ENCODE results near the gene SCN7A.
A peak's percentile ranks its signal among the peaks of the same experiment; 100 is the strongest.
"Not testable (repeated sequence)": the region's sequence is repeated elsewhere in the genome, so short reads cannot be mapped to it uniquely, and the experiment has no call there.

Gene SCN7A

GRCh38 chr2:166451468-166451867, 42.6 kb downstream of the SCN7A start:
- DNase-seq: no peak

DNA sequence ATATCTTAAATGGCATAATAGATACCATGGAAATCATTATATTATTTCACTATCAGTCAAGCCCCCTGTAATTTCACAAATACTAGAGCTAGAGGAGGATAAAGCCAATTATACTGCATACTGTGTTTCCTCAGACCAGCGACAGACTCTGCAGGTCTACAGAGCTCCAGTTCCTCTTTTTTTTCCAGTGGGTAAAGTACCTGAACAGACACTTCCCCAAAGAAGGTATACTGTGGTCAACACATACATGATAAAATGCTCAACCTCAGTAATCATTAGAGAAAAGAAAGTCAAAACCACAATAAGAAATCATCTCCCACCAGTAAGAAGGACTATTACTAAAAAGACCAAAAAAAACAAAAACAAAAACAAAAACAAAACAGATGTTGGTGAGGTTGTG, 44.6 kb downstream of the SCN7A start:
- DNase-seq: no peak

GRCh38 chr2:166448106-166448505, 45.9 kb downstream of the SCN7A start:
- DNase-seq: no peak

- no peak for DNase-seq
Measured at GRCh38 chr2:166444306-166444705, 49.7 kb downstream of the SCN7A start.

- no peak for DNase-seq
Measured at GRCh38 chr2:166440313-166440712, 53.7 kb downstream of the SCN7A start.

DNA sequence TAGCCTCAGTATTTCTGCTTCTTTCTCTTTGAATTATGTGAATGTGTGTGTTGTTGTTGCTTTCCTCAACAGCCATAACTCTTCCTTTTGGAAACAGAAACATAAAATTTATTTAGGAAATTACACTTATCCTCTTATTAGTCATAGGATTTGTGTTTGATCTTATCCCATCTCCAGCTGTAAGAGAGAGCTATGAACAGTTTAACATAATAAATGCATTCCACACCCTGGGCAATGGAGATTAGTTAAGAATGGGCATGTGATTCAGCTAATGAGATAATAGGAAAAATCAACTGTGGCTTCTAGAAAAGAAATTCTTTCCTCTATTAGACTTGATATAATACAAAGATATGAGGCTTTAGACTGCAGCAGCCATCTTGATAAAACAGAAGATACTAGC, 55.0 kb downstream of the SCN7A start:
- no peak for DNase-seq

- no peak for DNase-seq
Measured at GRCh38 chr2:166436976-166437375, 57.1 kb downstream of the SCN7A start.

GRCh38 chr2:166436189-166436588, 57.9 kb downstream of the SCN7A start:
- no peak for DNase-seq

- no peak for DNase-seq
Measured at GRCh38 chr2:166434491-166434890, 59.6 kb downstream of the SCN7A start.

- DNase-seq: no peak
Measured at GRCh38 chr2:166433457-166433856, 60.6 kb downstream of the SCN7A start.

DNA sequence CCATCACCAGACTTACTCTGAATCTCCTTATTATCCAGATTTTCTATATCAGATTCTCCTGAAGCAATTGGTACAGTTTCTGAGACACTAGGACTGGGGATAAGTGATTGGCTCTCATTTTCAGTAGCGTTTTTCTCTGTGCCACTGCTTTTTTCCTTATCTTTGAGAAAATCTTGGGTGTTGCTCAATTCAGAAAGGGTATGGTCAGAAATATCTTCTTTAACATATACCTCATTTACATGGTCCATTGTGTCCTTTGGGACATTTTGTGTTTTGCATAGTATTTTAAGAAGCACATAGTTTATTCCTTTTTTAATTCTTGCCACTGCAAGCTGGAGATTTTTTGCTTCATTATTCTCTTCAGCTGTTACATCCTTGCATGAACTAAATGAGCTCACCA, 61.7 kb downstream of the SCN7A start:
- no peak for DNase-seq

DNA sequence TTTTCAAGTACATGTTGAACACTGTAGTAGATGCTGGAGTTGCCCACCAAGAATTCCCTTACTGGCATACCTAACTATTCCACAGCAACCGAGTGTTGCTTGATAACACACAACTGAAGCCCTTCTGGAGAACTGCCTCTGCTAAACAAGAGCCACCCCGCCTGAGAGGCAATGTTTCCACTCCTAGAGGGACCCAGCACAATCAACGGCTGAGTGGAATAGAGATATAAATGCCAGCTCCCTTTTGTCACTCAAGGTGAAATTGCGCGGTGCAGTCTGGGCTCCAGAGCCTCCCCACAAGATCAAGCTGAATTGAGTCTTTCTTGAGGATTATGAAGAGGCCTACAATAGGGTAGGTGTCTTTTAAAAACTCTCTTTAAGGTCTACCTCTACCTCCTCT, 69.2 kb downstream of the SCN7A start:
- DNase-seq: no peak

DNA sequence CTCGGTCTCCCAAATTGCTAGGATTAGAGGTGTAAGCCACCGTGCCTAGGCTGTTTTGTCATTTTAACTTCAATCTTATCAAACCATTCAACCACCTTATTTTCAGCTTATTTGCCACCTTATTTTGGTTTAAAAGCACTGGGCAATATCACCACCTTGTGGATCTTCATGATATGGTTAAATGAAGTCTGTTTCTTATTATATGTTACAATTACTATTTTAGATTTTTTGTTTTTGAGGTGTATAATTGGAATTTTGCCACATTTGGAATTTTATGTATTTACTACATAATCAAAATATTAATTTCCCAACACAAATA, 74.5 kb downstream of the SCN7A start:
- DNase-seq: no peak

- DNase-seq: no peak
Measured at GRCh38 chr2:166418853-166419615, 75.0 kb downstream of the SCN7A start.

DNA sequence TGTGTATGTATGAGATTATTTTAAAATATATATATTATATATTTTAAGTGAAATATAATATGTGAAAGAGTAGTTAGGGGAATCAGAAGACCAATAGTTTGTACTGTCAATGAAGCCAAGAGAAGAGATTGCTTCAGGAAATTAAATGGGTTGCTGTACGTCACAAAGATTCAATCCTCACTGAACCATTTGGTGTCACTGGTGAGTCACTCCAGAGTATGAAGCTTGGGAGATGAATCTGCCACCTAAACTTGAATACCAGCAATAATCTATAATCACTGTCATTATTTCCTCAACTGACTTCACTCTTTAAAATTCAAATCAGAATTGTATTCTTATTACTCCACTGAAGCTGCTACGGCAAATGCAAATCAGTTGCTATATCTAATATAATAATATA, 76.4 kb downstream of the SCN7A start:
- DNase-seq: no peak

GRCh38 chr2:166413255-166413654, 80.8 kb downstream of the SCN7A start:
- peak; percentile 8 for DNase-seq

- no peak for DNase-seq
Measured at GRCh38 chr2:166411473-166412230, 82.4 kb downstream of the SCN7A start.

DNA sequence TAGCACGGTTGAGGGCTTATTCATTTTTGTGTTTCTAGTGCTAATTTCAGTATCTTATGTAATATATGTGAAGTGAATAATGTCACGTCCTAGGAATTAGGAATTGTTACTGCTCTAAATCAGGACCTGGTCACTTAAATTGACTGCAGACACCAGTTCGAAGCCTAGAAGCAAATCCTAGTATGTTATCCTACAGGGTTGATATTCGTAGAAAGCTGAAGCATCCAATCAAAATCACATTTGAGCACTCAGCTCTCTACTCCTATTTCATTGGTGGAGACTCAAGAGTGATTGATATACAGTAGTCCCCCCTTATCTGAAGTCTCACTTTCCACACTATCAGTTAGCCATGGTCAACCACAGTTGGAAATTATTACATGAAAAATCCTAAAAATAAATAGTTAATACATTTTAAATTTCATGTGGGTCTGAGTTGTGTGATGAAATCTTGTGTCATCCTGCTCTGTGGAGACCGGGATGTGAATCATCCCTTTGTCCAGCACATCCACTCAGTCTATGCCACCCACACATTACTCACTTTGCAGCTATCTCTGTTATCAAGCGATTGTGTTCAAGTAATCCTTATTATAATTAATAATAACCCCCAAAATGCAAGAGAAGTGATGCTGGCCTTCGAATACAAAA, 83.1 kb downstream of the SCN7A start:
- no peak for DNase-seq

- DNase-seq: not testable (repeated sequence)
Measured at GRCh38 chr2:166407746-166408145, 86.3 kb downstream of the SCN7A start.

- no peak for DNase-seq
Measured at GRCh38 chr2:166406374-166406773, 87.7 kb downstream of the SCN7A start.

GRCh38 chr2:166405569-166405926, 88.5 kb downstream of the SCN7A start:
- no peak for DNase-seq

DNA sequence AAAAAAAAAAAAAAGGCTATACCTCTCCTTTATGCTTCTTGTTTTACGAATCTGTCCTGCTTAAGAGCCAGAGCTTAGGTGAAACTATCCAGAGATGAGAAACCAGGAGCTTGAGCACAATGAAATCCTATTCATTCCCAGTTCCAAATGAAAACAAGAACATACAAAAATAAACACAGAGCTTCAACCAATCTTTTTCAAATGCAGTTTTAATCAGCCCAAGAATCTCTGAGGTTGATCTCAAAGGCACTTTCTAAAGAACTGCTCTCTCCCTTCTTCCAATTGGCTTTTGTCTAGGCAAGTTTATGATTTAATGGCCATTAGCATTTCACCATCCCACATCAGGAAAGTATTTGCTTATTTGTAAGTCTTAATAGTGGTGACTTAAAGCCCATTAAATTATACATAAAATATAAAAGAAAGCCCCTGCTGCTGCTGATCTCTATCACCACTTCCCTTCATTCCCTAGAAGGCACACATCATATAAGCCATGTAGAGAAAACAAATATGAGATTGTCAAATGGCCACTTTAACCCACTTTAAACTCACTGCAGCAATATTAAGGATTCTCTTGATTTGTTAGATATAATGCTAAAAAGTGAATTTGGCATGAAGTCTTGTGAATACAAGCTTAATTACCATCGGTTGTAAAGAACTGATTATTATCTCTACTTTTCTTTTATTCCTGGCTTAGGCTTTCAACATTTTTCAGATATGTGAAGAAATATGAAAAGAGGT, 89.0 kb downstream of the SCN7A start:
- DNase-seq: no peak

DNA sequence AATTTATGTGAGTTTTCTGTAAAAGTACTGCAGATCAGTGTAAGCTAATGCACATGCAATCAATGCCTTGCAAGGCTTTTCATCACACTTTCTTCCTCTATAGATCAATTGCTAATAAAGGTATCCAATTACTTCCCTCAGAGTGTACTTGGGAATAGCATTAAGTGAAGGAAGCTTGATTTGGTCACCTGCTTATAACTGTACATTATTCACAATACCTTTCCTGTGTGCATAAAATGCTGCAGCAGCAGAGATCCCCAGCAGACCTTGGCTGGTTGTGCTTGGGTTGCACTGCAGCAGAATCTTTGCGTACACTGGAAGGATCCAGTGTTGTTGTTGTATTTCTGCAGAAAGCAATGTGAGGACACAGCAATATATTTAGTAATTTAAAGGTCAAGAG, 99.8 kb downstream of the SCN7A start:
- no peak for DNase-seq

GRCh38 chr2:166393008-166393407, 101.0 kb downstream of the SCN7A start:
- no peak for DNase-seq
